ENCODE measurements around the gene SHANK3.
"Not testable (repeated sequence)": the region's sequence is repeated elsewhere in the genome, so short reads cannot be mapped to it uniquely, and the experiment has no call there.

The SHANK3 gene

DNA sequence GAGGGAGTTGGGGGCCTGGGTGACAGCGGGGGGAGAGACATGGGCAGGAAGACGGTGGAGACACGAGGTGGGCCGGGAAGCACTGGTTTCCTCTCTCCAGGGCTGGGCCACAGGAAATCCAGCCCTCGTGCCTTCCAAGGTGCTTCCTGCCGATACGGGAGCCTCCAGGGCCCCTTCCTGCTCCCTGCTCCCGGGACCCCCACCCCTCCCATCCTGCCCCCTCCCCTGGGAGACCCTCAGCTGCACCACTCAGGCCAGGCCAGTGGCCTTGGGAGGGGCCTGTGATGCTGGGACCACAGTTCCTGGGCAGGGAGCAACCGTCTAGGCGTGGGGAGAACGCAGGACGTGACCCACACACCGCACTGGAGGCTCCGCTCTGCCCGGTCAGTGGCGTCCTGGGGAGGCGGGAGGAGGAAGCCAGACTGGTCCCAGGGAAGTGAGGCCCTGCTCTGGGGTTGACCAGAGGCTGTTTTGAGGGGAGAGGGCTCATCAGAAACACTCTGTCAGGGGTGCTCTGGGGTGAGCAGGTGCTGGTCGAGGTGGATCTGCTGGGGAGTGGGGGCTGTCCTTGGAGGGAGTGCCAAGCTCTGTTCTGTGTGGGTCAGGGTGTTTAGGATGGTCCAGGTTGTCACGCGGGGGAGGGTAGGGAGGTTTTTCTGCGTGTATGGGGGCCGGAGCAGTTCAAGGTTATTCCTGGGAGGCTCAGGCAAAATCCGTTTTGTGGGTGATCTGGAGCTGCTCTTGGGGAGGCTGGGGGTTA lies at the start of gene SHANK3:
SHANK3 (plus strand) TSS at position 353 of the 760 bp plus-strand sequence.
- no peak for DNase-seq (ENCODE audit: low spot score)

DNA sequence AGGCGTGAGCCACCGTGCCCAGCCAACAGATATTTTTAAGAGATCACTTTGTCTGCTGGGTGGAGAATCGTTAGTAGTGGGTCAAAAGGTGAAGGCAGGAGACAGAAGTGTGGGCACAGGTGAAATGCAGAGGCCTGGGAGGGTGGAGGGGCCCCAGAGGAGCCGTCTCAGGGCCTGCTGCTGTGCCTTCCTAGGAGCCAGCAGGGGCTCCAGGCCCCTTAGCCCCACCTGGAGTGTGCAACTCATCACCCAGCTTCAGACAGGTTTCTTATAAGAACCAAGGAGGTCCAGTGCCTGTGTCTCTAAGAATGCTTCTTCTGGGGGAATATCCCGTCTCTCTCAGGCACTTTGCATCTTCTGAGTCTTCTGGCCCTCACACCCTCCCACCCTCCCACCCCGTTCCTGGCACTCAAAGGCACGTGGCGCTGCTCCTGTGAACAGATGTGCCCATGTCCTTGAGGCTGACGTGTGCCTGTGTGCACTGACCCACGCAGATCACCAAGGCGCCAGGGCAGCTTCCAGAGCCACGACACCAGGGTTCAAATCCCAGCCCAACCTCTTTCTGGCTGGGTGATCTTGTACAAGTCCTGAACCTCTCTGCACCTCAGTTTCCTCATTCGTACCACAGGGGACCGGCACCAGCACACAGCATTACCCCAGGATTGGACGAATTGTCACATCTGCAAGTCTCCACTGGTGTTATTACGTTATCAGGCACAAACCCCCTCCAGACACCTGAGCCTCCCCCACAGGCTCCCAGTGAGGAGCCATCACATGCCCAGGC lies 48.1 kb upstream of the SHANK3 start:
- no peak for DNase-seq (ENCODE audit: low spot score)

DNA sequence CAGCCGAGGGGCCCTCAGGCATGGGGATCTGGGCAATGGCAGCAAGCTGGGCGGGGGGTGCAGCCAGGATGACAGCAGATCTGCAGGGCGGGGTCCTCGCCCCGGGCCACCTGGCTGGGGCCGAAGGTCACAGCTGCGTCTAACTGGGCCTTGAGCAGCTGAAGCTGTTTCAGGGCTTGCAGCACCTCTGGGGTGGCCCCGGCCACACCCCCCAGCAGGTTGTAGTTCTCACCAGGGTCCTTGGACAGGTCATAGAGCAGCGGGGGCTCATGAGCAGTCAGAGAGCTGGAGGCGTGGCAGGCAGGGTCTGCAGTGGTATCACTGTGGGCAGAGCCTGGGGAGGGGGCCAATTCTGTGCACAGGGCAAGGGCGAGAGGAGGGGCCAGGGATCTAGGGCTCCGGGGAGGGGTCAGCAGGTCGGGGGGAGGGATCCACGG lies 47.5 kb upstream of the SHANK3 start:
- no peak for DNase-seq (ENCODE audit: low spot score)

DNA sequence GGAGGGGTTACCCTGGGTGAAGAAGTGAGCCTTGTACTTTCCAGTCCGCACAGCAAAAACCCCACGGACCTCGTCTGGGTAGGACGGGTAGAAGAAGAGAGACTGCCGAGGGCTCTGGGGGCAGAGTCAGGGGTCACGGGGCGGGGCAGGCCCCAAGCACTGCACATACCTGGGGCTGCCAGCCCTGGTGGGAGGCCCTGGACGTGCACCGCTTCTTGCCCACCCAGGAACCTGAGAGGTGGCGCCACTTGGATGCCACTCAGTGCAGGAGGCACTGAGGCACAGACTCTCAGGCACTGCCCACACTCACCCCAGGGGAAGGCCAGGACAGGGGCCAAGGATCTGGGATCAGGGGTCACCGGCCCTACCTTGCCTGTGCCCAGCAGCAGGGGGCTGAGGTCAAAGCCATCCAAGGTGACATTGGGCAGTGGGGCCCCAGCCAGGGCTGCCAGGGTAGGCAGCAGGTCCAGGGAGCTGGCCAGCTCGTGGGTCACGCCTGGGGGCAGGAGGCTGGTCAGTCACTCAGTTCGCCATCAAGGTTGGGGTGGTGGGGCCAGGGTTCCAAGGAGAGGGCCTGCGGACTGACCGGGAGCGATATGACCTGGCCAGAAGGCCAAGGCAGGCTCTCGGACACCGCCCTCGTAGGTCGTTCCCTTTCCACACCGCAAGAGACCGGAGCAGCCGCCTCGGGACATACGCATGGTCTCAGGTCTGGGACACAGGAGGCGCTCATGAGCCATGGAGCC lies 46.9 kb upstream of the SHANK3 start:
- DNase-seq (ENCODE audit: low spot score) = peak; percentile 46

DNA sequence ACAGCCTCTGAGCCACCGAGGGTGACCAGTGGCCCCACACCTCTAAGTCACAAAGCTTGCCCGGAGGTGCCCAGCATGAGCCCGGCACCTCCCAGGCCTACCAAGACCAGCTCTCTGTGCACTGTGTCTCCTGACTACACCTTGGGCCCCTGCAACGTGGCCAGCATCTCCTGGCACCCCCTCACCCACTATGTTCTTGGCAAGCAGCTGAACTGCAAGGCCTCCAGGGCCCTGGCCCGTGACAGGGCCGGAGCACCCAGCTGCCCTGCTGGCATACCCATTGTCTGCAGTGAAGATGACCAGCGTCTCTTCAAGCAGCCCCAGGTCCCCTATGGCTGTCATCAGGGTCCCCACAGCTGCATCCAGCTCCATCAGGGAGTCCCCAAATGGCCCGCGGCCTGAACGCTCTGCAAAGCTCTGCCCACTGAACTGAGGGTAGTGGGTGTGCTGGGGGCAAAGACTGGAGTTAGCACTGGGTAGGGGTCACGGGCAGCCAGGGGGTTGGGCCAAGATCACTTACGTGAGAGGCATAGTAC lies 46.2 kb upstream of the SHANK3 start:
- peak; percentile 64 for DNase-seq (ENCODE audit: low spot score)

DNA sequence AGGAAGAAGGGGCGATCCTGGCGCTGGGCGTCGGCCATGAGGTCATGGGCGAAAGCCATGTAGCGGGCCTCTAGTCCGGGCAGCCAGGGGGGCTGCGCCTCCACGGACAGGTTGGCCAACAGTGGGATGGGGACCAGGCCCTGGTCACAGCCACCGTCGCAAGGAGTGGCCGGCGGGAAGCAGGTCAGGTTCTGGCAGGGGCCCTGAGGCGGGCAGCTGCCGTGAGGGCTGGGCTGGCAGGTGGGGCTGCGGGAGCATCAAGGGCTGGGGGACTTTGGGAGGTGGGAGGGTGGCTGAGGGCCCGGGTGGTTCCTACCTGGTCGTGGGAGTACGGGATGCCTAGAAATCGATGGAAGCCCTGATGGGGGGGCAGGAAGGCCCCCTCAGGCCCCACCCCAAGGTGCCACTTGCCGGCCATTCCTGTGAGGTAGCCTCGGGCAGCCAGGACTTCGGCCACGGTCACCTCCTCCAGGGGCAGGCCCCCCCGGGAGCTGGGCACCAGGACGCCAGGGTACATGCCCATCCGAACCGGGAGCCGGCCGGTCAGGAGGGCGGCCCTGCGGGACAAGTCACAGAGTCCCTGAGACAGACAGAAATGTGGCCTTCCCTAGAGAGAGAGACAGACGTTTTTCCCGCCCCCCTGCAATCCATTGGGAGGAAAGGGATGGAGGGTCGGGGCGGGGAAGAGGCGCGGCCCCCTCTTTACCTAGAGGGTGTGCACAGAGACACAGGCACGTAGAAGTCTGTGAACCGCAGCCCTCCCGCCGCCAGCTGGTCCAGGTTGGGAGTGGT lies 45.6 kb upstream of the SHANK3 start:
- DNase-seq (ENCODE audit: low spot score) = peak; percentile 55

DNA sequence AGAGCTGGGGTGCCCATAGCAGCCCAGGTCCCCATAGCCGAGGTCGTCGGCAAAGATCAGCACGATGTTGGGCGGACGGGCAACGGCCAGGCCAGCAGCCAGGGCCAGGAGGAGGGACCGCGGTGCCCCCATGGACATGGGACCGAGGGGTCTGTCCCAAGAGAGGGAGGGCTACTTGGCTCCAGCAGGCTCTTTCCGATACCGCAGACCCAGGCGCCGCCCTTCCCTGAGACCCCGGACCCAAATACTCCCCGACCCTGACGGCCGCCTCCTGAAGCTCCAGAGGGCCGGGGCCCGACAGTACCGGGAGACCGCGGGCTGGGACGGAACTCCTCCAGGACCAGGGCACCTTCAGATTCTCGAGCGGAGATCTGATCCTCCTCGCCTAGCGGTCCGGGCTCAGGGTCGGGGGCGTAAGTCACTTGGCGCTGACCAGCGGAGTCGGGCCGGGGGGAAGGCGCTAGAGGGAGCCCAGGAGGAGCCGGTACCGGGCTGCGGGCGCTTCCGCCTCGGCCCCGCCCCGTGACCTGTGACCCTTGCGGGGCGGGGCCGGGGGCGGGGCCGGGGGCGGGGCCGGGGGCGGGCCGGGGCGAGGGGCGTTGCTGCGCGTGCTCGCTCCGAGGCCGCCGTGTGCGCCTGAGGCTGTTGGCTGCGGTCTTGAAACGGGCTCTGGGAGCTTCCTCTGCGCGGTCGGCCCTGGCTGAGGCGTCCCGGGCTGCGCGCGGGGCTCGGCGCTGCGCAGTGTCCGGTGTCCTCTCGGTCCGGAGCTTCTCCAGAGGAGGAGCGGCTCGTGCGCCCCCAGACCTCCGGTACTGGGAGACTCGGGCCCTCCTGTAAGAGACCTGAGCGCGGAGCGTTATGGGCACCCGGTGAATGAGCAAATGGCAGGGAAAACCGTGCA lies 44.7 kb upstream of the SHANK3 start, which contains the start of gene ARSA:
ARSA (minus strand) TSS at position 511 of the 901 bp plus-strand sequence; CDS start at position 138, 373 bp downstream.
- DNase-seq (ENCODE audit: low spot score) = peak; percentile 91

DNA sequence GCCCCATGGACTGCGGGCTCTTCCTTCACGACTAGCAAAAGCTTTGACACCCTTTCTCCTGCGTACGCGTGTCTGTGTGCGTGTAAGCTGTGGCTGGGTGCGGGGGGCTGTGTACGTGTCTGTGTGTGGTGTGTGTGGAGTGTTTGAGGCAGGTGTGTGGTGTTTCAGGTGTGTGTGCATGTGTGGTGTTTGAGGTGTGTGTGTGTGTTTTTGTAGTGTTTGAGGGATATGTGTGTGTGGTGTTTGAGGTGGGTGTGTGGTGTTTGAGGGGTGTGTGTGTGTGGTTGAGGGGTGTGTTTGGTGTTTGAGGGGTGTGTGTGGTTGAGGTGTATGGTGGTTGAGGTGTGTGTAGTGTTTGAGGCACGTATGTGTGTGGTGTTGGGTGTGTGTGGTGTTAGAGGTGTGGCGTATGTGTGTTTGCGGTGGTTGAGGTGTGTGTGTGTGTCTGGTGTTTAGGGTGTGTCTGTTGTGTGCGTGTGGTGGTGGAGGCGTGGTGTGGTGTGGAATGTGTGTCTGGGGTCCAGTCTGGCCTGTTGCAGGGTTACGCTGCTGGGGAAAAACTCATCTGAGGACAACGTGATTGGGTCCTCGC lies 44.0 kb upstream of the SHANK3 start:
- DNase-seq (ENCODE audit: low spot score) = no peak

DNA sequence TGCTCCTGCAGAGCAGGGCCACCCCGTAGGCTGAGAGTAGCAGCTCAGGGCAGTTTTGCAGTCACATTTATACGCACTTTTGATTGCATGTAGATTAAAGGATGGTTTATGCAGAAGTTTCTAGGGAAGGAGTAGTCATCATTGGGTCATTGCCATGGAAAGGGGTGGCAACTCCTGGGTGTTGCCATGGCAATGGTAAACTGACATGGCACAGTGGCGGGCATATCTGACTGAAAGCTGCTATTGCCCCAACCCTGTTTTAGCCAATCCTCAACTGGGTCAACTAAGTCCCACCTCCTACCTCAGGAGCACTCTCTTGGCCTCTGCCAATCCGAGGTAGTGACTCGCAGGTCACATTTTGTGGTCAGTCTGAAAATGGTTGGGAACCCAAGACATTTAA lies 42.2 kb upstream of the SHANK3 start:
- DNase-seq (ENCODE audit: low spot score) = no peak

DNA sequence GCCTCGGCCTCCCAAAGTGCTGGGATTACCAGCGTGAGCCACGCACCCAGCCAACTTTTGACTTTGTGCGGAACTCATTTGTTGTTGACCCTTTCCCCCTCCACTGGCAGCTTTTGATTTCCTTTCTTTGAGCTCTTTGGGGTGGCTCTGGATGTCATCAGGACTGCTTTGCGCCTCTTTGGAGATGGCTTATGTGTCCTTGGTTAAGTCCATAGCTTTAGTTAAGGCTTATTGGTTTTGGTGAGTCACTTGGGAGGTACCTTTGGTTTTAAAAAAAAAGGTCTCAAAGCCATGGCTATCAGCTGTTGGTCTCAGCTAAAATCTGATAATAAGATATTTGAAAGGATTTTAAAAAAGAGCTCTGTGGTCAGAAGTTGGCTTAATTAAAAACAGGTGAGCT lies 39.5 kb upstream of the SHANK3 start:
- no peak for DNase-seq (ENCODE audit: low spot score)

DNA sequence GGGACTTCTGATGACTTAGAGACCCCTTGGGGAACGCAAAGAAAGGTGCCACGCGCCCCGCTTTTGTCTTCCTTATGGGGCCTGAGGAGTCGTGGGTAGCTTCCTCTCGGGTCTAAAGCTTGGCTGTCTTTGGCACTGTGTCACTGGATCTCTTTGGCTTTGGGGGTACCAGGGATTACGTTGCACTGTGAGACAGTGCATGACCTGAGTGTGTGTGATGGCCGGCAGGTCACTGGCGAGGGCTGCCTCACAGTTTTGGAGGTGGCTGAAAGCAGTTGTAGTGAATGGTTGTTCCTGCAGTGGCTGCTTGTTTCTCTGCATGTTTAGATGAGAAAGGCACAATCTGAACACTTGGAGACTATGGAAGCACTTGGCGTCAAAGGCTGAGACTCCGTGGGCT lies 38.9 kb upstream of the SHANK3 start:
- DNase-seq (ENCODE audit: low spot score) = no peak

DNA sequence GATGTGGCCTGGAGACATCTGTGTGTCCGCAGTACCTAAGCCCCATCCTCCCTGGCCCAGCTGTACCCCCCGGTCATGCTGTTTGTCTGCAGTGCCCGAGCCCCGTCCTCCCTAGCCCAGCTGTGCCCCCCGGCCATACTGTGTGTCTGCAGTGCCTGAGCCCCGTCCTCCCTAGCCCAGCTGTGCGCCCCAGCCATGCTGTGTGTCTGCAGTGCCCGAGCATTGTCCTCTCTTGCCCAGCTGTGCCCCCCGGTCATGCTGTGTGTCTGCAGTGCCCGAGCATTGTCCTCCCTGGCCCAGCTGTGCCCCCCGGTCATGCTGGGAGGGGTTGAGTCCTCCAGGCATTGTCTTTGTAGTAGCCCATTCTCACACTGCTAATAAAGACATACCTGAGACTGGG lies 37.0 kb upstream of the SHANK3 start:
- DNase-seq (ENCODE audit: low spot score) = no peak

DNA sequence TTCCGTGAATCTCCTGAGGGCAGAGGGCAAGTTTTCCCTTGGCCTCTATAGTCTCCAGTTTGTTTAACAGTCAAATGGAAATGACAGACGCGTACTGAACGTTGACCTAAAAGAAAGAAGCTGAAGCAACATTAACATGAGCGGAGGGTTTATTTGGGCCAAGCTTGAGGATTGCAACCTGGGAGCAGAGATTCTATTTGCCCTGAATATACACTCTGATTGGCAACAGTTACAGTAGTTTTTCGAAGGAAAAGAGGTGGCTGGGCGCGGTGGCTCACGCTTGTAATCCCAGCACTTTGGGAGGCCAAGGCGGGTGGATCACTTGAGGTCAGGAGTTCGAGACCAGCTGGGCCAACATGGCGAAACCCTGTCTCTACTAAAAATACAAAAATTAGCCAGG lies 32.3 kb upstream of the SHANK3 start:
- not testable (repeated sequence) for DNase-seq (ENCODE audit: low spot score)

DNA sequence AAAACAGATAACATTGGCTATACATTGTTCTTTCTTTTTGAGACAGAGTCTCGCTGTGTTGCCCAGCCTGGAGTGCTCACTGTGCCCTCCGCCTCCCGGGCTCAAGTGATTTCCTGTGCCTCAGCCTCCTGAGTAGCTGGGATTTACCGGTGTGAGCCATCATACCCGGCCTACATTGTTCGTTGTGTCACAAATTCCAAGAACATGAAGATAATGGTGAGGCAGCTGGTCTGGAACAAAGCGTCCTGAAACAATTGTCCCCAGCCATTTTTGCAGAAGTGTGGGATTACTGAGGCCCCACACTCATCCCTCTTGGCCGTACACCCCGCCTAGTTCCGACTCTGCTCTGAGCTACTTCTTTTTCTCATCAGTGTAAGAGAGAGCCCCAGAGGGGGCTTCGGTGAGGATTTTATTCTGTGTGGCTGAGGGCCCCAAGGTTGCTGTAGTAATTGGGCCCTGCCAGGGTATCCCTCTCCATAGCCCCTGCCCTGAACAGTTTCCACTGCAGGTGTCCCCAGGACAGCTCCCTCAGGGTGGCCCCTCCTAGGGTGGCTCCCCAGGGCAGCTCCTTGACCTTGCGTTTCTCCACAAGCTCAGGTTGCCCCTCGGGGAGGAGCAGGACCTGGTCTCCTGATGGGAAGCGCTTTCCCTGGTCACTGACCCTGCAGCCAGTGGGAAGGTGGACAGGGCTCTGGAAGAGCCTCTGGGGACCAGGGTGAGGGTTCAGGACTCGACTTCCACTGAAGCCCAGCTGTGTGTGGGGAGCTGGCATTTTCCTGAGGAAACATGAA lies 31.6 kb upstream of the SHANK3 start:
- DNase-seq (ENCODE audit: low spot score) = no peak

DNA sequence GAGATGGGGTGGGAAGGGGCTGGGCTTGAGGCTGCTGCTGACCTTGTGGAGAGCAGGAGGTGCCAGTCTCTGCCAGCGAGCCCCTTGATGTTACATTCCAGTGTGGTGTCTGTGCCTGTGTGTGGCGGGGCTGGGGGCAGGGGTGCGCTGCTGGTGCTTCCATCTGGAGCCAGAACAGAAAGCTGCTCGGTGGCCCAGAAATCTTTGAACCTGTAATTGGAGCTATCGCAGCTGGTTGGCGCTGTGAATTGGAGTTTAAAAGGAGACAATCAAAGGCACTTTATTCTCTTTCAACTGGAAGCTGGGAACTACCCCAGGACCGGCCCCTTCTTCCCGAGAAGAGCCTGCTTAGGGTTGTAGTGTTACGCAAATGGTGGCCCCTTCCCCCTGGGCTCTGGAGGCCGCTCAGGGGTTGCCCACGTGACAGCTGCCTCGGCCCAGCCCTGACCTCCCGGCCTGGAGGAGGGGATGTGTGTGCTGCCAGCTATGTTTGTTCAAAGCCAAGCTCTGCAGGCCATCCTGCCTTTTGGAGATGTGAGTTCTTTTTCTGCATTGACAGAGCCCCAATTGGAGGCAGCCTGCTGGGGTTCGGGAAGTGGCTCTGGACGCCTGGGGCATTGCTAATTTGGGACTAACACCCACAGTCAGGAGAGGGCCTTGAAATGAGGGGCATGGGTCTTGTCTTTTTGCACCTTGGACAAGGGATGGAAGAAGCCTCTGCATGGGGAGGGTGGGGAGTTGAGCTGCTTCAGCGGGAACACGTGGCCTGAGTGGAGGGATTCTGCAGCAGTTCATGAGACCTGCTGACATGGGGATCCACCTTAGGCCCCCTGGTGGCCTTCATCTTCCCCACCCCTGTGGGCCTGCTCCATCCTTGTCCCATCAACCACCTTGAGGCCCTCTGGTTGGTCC lies 30.7 kb upstream of the SHANK3 start:
- DNase-seq (ENCODE audit: low spot score) = peak; percentile 82

DNA sequence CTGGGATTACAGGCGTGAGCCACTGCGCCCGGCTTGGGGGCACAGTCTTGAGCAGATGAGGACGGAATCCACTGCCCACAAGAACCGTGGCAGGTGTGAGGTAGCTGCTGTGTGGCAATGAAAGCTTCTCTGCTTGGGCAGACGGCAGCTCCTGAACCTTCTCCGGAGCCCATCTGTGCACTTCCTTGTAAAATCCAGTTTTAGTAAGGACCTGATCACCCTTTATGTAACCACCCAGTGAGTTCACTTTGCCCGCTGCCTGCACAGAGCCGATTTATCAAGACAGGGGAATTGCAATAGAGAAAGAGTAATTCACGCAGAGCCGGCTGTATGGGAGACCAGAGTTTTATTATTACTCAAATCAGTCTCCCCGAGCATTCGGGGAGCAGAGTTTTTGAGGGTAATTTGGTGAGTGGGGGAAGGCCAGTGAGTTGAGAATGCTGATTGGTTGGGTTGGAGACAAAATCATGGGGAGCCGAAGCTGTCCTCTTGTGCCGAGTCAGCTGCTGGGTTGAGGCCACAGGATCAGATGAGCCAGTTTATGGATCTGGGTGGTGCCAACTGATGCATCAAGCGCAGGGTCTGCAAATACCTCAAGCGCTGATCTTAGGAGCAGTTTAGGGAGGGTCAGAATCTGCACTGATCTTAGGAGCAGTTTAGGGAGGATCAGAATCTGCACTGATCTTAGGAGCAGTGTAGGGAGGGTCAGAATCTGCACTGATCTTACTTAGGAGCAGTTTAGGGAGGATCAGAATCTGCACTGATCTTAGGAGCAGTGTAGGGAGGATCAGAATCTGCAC lies 29.4 kb upstream of the SHANK3 start:
- not testable (repeated sequence) for DNase-seq (ENCODE audit: low spot score)

DNA sequence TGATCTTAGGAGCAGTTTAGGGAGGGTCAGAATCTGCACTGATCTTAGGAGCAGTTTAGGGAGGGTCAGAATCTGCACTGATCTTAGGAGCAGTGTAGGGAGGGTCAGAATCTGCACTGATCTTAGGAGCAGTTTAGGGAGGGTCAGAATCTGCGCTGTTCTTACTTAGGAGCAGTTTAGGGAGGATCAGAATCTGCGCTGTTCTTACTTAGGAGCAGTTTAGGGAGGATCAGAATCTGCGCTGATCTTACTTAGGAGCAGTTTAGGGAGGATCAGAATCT lies 28.9 kb upstream of the SHANK3 start:
- not testable (repeated sequence) for DNase-seq (ENCODE audit: low spot score)
